NCI-H2029 (cell line): Measurements from ENCODE around the gene APIP.

Experiments used
- DNase-seq: peaks from one replicate; lab custom pipeline; 2025; lab: John Stamatoyannopoulos, UW

Gene APIP

GRCh38 chr11:34840736-34841386, 75.3 kb downstream of the APIP start:
- peak; percentile 43 for DNase-seq

- DNase-seq, result no peak
Measured at GRCh38 chr11:34839969-34840368, 76.2 kb downstream of the APIP start.

- DNase-seq, result no peak
Measured at GRCh38 chr11:34836958-34837856, 79.0 kb downstream of the APIP start.

DNA sequence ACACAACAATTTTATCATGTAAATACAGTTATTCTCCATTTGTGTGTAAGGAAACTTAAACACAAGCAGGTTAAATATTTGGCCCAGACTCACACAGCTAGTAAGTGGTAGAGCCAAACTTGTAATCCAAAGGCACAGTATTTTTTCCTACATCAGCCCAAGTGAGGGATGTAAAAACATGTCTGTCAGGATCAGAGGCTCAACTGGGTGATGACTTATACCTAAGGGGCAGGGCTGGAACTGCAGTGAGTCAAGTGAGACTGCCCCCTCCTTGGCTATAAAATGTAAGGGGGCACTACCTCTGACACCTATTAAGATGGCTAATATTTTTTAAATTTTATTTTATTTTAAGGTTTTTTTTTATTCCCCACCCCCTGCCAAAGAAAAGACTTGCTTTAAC, 82.6 kb downstream of the APIP start:
- DNase-seq, result no peak
